Stimulated activated CD4-positive, alpha-beta T cell treated with anti-CD3 and anti-CD28 coated beads, Interleukin-4, amount 100 ng/mL, for 24 hours (primary cell): ENCODE results near the gene KIAA0825.

ENCODE experiments used
- DNase-seq: peaks from one replicate; pipeline ENCODE4 v3.0.0-alpha.2; 2020

The KIAA0825 gene

DNA sequence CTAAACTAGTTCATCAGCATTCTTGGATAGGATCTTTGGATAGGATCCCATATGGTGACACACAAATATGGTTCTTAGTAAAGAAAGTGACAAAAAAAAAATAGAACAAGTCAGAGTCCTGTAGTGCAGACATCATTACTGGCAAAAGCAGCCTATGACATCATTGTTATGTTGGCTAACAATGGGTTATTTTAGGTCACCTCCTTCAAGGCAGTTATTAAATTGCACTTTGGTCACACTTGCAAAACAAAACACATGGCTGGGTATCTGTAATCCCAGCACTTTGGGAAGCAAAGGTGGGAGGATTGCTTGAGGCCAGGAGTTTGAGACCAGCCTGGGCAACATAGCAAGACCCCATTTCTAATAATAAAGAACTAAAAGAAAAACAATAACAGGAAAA lies 185.9 kb downstream of the KIAA0825 start:
- DNase-seq = no peak

- DNase-seq = no peak
Measured at GRCh38 chr5:94431696-94432095, 186.7 kb downstream of the KIAA0825 start.

GRCh38 chr5:94429566-94429965 lies 188.8 kb downstream of the KIAA0825 start:
- DNase-seq = no peak

- no peak for DNase-seq
Measured at GRCh38 chr5:94425396-94425795, 193.0 kb downstream of the KIAA0825 start.

DNA sequence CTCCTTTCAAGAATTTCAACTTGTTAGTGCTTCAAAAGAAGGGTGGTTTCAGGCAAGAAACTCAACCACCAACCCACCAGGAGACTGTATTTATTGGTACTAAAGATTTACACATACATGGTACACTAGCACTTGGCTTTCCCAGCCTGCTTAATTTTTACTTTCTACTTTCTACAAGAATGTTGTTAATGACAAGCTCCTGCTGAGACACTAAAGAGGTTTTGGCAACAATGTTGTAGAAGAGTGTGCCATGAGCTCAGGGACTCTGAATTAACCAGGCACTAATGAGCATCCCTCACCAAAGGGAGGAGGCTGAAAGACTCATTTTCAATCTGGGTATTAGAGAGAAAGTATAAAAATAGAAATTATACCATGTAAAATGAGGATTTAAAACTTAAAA lies 195.0 kb downstream of the KIAA0825 start:
- no peak for DNase-seq

GRCh38 chr5:94422812-94423211 lies 195.6 kb downstream of the KIAA0825 start:
- DNase-seq = no peak

- no peak for DNase-seq
Measured at GRCh38 chr5:94420885-94421284, 197.5 kb downstream of the KIAA0825 start.

DNA sequence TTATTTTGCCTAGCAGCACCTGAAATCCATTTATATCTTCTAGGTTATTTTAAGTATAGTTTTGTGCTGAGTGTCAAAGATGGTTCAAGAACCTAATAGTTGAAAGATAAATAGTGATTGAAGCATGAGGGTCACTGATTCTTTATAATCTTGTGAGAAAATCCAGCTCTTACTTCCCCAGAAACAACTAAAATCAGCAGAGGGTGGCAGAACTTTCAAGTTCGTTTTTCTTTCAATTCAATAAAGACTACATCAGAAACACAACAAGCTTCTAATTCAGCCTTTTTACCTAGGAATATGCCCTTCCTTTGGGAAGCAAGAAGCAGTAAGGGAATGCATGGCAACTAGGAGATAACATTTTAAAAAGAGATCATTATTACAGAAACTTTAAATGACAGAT lies 202.6 kb downstream of the KIAA0825 start:
- no peak for DNase-seq

DNA sequence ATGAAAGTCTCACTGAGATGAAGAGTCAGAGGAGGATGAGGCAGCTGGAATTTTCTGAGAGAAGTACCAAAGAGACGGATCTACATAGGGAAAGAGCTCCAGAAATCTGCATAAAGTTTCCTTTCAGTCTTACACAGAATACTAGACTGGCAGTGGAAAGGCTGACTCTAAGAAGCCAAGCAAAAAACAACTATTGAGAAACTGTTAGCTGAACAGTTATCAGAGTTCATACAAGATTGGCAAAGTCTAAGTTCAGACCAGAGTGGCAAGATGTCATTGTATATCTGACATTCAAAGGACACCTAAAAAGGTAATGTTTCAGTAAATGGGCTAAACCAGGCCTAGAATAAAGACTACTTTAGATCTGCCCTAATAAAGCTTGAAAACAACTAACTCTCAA lies 209.0 kb downstream of the KIAA0825 start:
- DNase-seq = no peak

DNA sequence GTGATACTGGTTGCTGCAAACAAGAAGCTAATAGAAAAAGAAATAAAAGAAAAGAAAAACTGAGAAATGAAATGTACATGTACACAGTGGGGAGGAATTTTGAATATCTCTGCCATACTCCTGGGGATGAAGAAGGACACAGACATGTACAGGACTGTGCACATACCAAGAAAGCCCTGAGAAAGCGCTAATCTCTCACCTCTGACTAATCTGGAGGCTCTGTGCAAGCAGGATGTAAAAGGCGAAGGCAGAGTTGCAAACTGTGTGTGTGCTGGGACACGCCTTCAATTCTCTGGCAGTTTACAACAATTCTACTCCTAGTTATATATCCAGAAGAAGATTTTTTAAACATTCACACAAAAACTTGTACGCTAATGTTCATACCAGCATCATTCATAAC lies 211.4 kb downstream of the KIAA0825 start:
- no peak for DNase-seq

- DNase-seq = no peak
Measured at GRCh38 chr5:94403483-94403882, 214.9 kb downstream of the KIAA0825 start.

DNA sequence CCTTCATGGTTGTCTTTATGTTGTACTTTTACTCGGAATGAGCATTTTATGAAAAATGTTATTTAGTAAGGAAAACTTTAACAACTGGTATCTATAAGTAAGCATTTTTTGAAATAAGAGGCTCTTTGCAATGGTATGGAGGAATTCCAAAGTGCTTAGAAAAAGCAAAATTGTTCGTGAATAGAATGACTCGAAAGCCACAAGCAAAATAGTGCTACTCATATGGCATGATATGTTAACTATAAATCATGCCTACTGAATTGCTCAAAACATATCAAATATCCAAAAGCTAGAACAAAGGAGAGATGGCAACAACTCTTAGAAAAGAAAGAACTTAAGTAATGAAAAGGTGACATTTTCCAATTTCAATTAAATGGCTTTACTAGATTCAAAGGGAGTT lies 216.3 kb downstream of the KIAA0825 start:
- no peak for DNase-seq

GRCh38 chr5:94397508-94397907 lies 220.9 kb downstream of the KIAA0825 start:
- DNase-seq = no peak

- no peak for DNase-seq
Measured at GRCh38 chr5:94396687-94397086, 221.7 kb downstream of the KIAA0825 start.

GRCh38 chr5:94395468-94395867 lies 222.9 kb downstream of the KIAA0825 start:
- no peak for DNase-seq

- no peak for DNase-seq
Measured at GRCh38 chr5:94391996-94392395, 226.4 kb downstream of the KIAA0825 start.

- no peak for DNase-seq
Measured at GRCh38 chr5:94389515-94389899, 228.9 kb downstream of the KIAA0825 start.

DNA sequence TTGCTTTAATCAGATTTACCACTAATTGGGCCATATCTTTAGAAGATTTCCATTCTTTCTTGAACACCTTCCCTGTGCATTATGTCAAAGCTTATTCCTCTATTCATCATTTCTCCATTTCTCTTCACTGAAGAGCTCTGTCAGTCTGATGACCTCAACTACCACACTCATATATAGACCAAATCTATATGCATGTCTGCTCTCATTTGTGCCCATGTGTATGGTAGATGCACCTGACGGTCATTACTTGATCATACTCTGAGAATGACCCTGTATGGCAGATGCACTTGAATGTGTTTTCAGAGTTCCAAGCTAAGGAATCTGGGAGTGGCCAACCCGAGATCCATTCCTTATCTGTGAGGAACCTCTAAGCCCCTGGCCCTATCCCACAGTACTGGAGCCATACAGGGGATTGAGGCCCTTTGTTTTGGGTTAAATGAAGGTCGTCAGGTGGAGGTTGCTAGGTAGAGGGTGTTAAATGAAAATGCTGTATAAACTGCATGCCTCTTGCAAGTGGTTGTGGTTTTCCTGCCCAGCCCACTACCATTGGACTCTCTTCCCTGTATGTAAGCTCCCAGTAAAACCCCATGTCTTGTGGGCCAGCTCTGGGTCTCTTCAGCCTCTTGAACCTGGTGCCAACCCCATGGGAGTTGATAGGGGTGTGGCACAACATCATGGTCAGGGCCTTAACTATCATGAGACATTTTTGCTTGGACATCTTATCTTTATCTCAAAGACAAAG lies 229.5 kb downstream of the KIAA0825 start:
- no peak for DNase-seq

DNA sequence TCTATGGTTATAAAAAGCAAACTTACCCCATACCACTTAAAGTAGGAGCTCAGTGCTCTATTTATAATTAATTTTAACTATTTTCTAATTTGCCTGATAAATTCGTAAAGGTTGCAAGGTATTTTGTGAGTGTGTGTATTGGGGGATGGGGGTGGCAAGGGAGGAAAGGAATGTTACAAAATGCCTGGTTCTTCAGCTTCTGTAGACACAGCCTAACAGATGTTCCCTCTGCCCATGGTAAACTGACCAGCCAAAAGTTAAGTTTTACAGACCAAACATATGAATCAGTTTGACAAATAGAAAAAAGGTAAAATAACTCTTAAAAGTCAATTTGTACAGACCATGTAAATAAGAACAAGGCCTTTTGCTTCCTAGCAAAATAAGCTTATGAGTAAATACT lies 232.6 kb downstream of the KIAA0825 start:
- DNase-seq = no peak

GRCh38 chr5:94378062-94378461 lies 240.3 kb downstream of the KIAA0825 start:
- DNase-seq = no peak

DNA sequence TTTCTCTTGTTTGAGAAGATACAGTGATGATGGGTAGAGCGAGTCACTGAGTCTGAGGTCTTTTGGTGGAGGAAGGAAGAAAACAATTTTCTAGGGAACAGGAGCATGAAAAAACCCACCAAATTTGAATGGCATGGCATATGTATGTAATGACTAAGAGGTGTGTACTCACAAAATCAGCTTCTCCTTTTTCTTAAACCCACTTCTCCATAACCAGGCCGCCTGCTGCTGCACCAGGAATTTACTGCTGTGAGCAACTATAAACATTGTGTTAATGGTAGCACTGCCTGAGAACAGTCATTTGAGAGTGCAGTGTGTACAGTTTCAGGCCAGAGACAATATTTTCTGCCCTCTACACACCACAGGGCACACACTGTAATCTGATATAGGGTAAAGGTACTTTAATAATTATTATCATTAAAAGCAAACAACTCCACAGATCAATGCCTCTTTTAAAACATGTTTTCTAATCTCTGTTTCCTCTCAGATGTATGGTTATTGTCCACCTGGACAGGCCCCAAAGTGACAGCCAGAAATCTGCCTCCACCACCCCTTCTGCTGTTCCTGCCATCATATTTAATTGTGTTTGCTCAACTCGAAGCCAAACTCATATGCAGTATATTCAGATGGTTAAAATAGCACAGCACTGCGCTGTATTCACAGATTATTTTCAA lies 241.6 kb downstream of the KIAA0825 start:
- no peak for DNase-seq

GRCh38 chr5:94375801-94376200 lies 242.6 kb downstream of the KIAA0825 start:
- no peak for DNase-seq

DNA sequence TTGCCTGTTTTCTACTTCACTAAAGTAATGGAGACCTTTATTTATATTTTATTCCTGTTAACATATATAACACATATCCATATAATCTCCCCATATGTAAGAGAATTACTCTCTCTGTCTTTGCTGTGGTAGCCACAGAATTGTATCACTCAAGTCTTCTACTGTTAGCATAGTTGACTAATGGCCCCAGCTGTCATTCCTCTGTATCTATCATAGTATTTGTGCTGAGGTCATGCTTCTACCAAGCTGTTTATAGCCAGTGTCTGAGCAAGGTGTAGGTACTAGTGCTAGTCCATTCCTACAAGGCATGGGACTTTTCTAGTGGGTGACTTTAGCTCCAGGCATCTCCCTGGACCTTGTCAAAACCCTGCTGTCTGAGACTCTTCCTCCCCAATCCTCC lies 244.1 kb downstream of the KIAA0825 start:
- no peak for DNase-seq

DNA sequence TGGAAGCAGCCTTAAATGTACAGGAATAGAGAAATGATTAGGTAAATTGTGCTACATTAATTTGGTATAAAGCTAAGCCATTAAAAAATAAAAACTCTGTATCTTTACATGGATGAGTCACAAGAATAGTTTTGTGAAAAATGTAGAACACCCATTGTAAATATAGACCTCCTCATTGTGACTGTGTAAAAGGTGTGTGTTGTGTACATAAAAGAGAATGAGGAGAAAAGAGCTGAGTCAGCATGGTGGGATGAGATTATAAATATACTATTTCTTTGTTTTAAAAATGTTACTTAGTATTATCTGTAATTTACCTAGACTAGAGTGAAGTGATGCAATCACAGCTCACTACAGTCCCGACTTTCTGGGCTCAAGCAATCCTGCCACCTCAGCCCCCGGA lies 250.5 kb downstream of the KIAA0825 start:
- no peak for DNase-seq

DNA sequence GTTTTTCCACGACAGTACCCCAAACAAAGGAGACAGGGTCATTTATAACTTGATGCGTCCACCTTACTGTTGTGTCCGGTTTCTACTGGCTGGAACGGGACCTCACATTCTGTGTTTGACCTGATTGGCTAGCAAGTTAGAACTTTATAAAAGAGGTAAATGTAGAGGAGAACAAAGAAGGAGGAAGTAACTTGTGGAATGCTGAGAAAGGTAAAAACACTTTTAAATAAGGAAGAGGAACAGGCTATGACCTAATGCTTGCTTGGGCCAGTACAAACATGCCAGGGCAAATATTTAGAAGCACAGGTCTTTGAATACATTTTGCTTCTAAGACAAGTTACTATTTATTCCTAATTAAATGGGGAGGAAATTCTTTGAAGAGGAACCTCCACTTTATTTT lies 251.6 kb downstream of the KIAA0825 start:
- DNase-seq = no peak
